Measurements from ENCODE around the gene VPS33A.

The VPS33A gene

GRCh38 chr12:122244565-122245371 lies 21.5 kb downstream of the VPS33A start:
- Mint-ChIP-seq H3K27ac (ENCODE audit: low read depth) (peak overlapping the region; percentile 84), H3K4me3 (peak overlapping the region; percentile 85), H3K9me3 (no peaks in the 10 kb centered on the region), H3K4me1 (peaks cover 16% of the 10 kb centered on the region), H3K36me3 (ENCODE audit: insufficient read depth) (peaks cover 50% of the 10 kb centered on the region), H3K27me3 (no peaks in the 10 kb centered on the region)
- DNase-seq (ENCODE audit: low spot score in 2 of 2) (no peak), ATAC-seq (replicated peaks; ENCODE audit: extremely low read depth, poor library complexity, severe bottlenecking) (peak; percentile 85)

GRCh38 chr12:122243965-122244364 lies 22.3 kb downstream of the VPS33A start:
- ATAC-seq (replicated peaks; ENCODE audit: extremely low read depth, poor library complexity, severe bottlenecking): peak; percentile 55
- Mint-ChIP-seq H3K36me3 (ENCODE audit: insufficient read depth) (peaks cover 47% of the 10 kb centered on the region), H3K9me3 (no peaks in the 10 kb centered on the region), H3K27ac (ENCODE audit: low read depth) (peak overlapping the region; percentile 84), H3K4me3 (peak overlapping the region; percentile 85), H3K4me1 (peaks cover 16% of the 10 kb centered on the region), H3K27me3 (no peaks in the 10 kb centered on the region)
- no peak for DNase-seq (ENCODE audit: low spot score in 2 of 2)

GRCh38 chr12:122238861-122239260 lies 27.4 kb downstream of the VPS33A start:
- H3K27ac Mint-ChIP-seq (ENCODE audit: low read depth): peak overlapping the region; percentile 68
- DNase-seq (ENCODE audit: low spot score in 2 of 2) (no peak), ATAC-seq (replicated peaks; ENCODE audit: extremely low read depth, poor library complexity, severe bottlenecking) (no peak)
- H3K36me3 Mint-ChIP-seq (ENCODE audit: insufficient read depth): peaks cover 65% of the 10 kb centered on the region
- H3K4me3 Mint-ChIP-seq: no peak overlapping the region
- H3K4me1 Mint-ChIP-seq: peaks cover 8% of the 10 kb centered on the region
- no peaks in the 10 kb centered on the region for H3K9me3 Mint-ChIP-seq
- no peaks in the 10 kb centered on the region for H3K27me3 Mint-ChIP-seq

- H3K36me3 Mint-ChIP-seq (ENCODE audit: insufficient read depth): peaks cover 78% of the 10 kb centered on the region
These were observed 30.6 kb downstream of the VPS33A start for GRCh38 chr12:122235741-122236140.

GRCh38 chr12:122232691-122233090 lies 33.6 kb downstream of the VPS33A start:
- peaks cover 17% of the 10 kb centered on the region for H3K4me1 Mint-ChIP-seq
- H3K4me3 Mint-ChIP-seq: no peak overlapping the region
- no peaks in the 10 kb centered on the region for H3K9me3 Mint-ChIP-seq
- H3K27me3 Mint-ChIP-seq: no peaks in the 10 kb centered on the region
- ATAC-seq (replicated peaks; ENCODE audit: extremely low read depth, poor library complexity, severe bottlenecking): no peak
- peaks cover 59% of the 10 kb centered on the region for H3K36me3 Mint-ChIP-seq (ENCODE audit: insufficient read depth)
- no peak overlapping the region for H3K27ac Mint-ChIP-seq (ENCODE audit: low read depth)
- no peak for DNase-seq (ENCODE audit: low spot score in 2 of 2)

More at GRCh38 chr12:122235741-122236140, 30.6 kb downstream of the VPS33A start:
- DNase-seq (ENCODE audit: low spot score in 2 of 2) (no peak), ATAC-seq (replicated peaks; ENCODE audit: extremely low read depth, poor library complexity, severe bottlenecking) (no peak)
- no peak overlapping the region for H3K4me3 Mint-ChIP-seq
- H3K9me3 Mint-ChIP-seq: no peaks in the 10 kb centered on the region
- no peaks in the 10 kb centered on the region for H3K27me3 Mint-ChIP-seq
- peaks cover 4% of the 10 kb centered on the region for H3K4me1 Mint-ChIP-seq
- no peak overlapping the region for H3K27ac Mint-ChIP-seq (ENCODE audit: low read depth)

- Mint-ChIP-seq H3K9me3 (no peaks in the 10 kb centered on the region), H3K4me1 (peaks cover 22% of the 10 kb centered on the region), H3K4me3 (no peak overlapping the region), H3K27me3 (no peaks in the 10 kb centered on the region), H3K27ac (ENCODE audit: low read depth) (no peak overlapping the region), H3K36me3 (ENCODE audit: insufficient read depth) (peaks cover 57% of the 10 kb centered on the region)
- DNase-seq (ENCODE audit: low spot score in 2 of 2) (no peak), ATAC-seq (replicated peaks; ENCODE audit: extremely low read depth, poor library complexity, severe bottlenecking) (no peak)
These were observed 35.5 kb downstream of the VPS33A start for GRCh38 chr12:122230798-122231197.

- DNase-seq (ENCODE audit: low spot score in 2 of 2) (no peak), ATAC-seq (replicated peaks; ENCODE audit: extremely low read depth, poor library complexity, severe bottlenecking) (no peak)
- Mint-ChIP-seq H3K27ac (ENCODE audit: low read depth) (peak overlapping the region; percentile 87), H3K4me1 (peaks cover 34% of the 10 kb centered on the region), H3K27me3 (no peaks in the 10 kb centered on the region), H3K9me3 (no peaks in the 10 kb centered on the region), H3K36me3 (ENCODE audit: insufficient read depth) (peaks cover 53% of the 10 kb centered on the region), H3K4me3 (peak overlapping the region; percentile 84)
These were observed 38.2 kb downstream of the VPS33A start for GRCh38 chr12:122228092-122228491.

- ATAC-seq (replicated peaks; ENCODE audit: extremely low read depth, poor library complexity, severe bottlenecking) (peak; percentile 59), DNase-seq (ENCODE audit: low spot score in 2 of 2) (peak; percentile 71 to 88)
- peak overlapping the region; percentile 87 for H3K27ac Mint-ChIP-seq (ENCODE audit: low read depth)
These were observed 39.0 kb downstream of the VPS33A start for GRCh38 chr12:122227341-122227740.

GRCh38 chr12:122226366-122227125 lies 39.7 kb downstream of the VPS33A start:
- peaks cover 49% of the 10 kb centered on the region for H3K36me3 Mint-ChIP-seq (ENCODE audit: insufficient read depth)
- no peaks in the 10 kb centered on the region for H3K27me3 Mint-ChIP-seq

More at GRCh38 chr12:122227341-122227740, 39.0 kb downstream of the VPS33A start:
- Mint-ChIP-seq H3K36me3 (ENCODE audit: insufficient read depth) (peaks cover 51% of the 10 kb centered on the region), H3K27me3 (no peaks in the 10 kb centered on the region), H3K4me3 (peak overlapping the region; percentile 84), H3K9me3 (no peaks in the 10 kb centered on the region), H3K4me1 (peaks cover 40% of the 10 kb centered on the region)

GRCh38 chr12:122225683-122226365 lies 40.5 kb downstream of the VPS33A start, which contains the start of gene DIABLO:
Gene DIABLO, minus strand, starts transcription at chr12:122226052. Its CDS starts 38 bp downstream, at chr12:122226014.
- H3K36me3 Mint-ChIP-seq (ENCODE audit: insufficient read depth): peaks cover 49% of the 10 kb centered on the region
- no peaks in the 10 kb centered on the region for H3K9me3 Mint-ChIP-seq
- peaks cover 40% of the 10 kb centered on the region for H3K4me1 Mint-ChIP-seq
- H3K27ac Mint-ChIP-seq (ENCODE audit: low read depth): peak within 1 kb of the TSS; percentile 96
- ATAC-seq (replicated peaks; ENCODE audit: extremely low read depth, poor library complexity, severe bottlenecking) (peak; percentile 84), DNase-seq (ENCODE audit: low spot score in 2 of 2) (peak; percentile 97 to 100)
- H3K27me3 Mint-ChIP-seq: no peaks in the 10 kb centered on the region
- peak within 1 kb of the TSS; percentile 84 for H3K4me3 Mint-ChIP-seq

More at GRCh38 chr12:122226366-122227125, 39.7 kb downstream of the VPS33A start:
- Mint-ChIP-seq H3K4me1 (peaks cover 40% of the 10 kb centered on the region), H3K4me3 (peak overlapping the region; percentile 84), H3K9me3 (no peaks in the 10 kb centered on the region), H3K27ac (ENCODE audit: low read depth) (peak overlapping the region; percentile 96)
- no peak for ATAC-seq (replicated peaks; ENCODE audit: extremely low read depth, poor library complexity, severe bottlenecking)
- DNase-seq (ENCODE audit: low spot score in 2 of 2): no peak

- no peak for ATAC-seq (replicated peaks; ENCODE audit: extremely low read depth, poor library complexity, severe bottlenecking)
- Mint-ChIP-seq H3K4me1 (peaks cover 6% of the 10 kb centered on the region), H3K27ac (ENCODE audit: low read depth) (no peak overlapping the region), H3K4me3 (no peak overlapping the region), H3K36me3 (ENCODE audit: insufficient read depth) (peaks cover 79% of the 10 kb centered on the region), H3K9me3 (no peaks in the 10 kb centered on the region), H3K27me3 (no peaks in the 10 kb centered on the region)
- DNase-seq (ENCODE audit: low spot score in 2 of 2): no peak
These were observed 49.8 kb downstream of the VPS33A start for GRCh38 chr12:122216445-122216844.

GRCh38 chr12:122215771-122216170 lies 50.5 kb downstream of the VPS33A start:
- H3K36me3 Mint-ChIP-seq (ENCODE audit: insufficient read depth): peaks cover 79% of the 10 kb centered on the region
- H3K4me3 Mint-ChIP-seq: no peak overlapping the region
- H3K9me3 Mint-ChIP-seq: no peaks in the 10 kb centered on the region
- ATAC-seq (replicated peaks; ENCODE audit: extremely low read depth, poor library complexity, severe bottlenecking) (no peak), DNase-seq (ENCODE audit: low spot score in 2 of 2) (no peak)
- H3K4me1 Mint-ChIP-seq: peaks cover 6% of the 10 kb centered on the region
- H3K27ac Mint-ChIP-seq (ENCODE audit: low read depth): no peak overlapping the region
- no peaks in the 10 kb centered on the region for H3K27me3 Mint-ChIP-seq
